ENCODE results near the gene JAK1.

- TF ChIP-seq CTCF (IDR thresholded peaks at IDR 0.05) (no peak), POLR2A (IDR thresholded peaks at IDR 0.05; ENCODE audit: low read depth) (no peak)
Observed at GRCh38 chr1:64932962-64933295, 33.4 kb downstream of the JAK1 start.

Measured in esophagus muscularis mucosa (tissue), 3 donors.